Natural killer cell treated with Interleukin-12 subunit alpha and Interleukin-12 subunit beta and Interleukin-15 and Interleukin-18, amount 100 ng/mL, for 72 hours (primary cell): ENCODE results near the gene B3GNT9. TPM values are rescaled to one million over a fixed set of nuclear protein-coding genes. Genes with fewer than 3 reads are reported as not detected.
A peak's percentile ranks its signal among the peaks of the same experiment; 100 is the strongest.

ENCODE experiments used
- ATAC-seq, 2 donors: fragments of 150-1000 bp; cut with Tn5 transposase in 1 of 2; sonication (Bioruptor Pico), chemical (Tn5 transposase) in 1 of 2; 2 replicates each; pipeline ENCODE4 v1.10.0; 2021
- DNase-seq: peaks from one replicate; pipeline ENCODE4 v3.0.0; 2022; ENCODE audit warnings: low spot score
- H3K27ac Mint-ChIP-seq, 2 donors: 1 replicate in 1 of 2; 2 replicates in 1 of 2; pipeline ENCODE4 v1.8.0; 2022; ENCODE audit warnings: mixed read lengths in 2 of 2, mild to moderate bottlenecking in 1 of 2, moderate library complexity in 1 of 2
- H3K27me3 Mint-ChIP-seq, 2 donors: 1 replicate in 1 of 2; 2 replicates in 1 of 2; pipeline ENCODE4 v1.8.0; 2022; ENCODE audit warnings: mixed read lengths in 2 of 2
- H3K36me3 Mint-ChIP-seq: one replicate; pipeline ENCODE4 v1.8.0; 2022; ENCODE audit warnings: mixed read lengths
- H3K4me1 Mint-ChIP-seq, 2 donors: 1 replicate in 1 of 2; 2 replicates in 1 of 2; pipeline ENCODE4 v1.8.0; 2022; ENCODE audit warnings: low read depth in 2 of 2, mixed read lengths in 2 of 2, mild to moderate bottlenecking in 1 of 2
- H3K4me3 Mint-ChIP-seq: one replicate; pipeline ENCODE4 v1.8.0; 2022; ENCODE audit warnings: mixed read lengths
- H3K9me3 Mint-ChIP-seq: 2 replicates; pipeline ENCODE4 v1.8.0; 2022; ENCODE audit warnings: mixed read lengths
- total RNA-seq, 2 donors: library from RNA; stranded (reverse); gene quantifications; one replicate each; pipeline ENCODE4 v1.2.3, GENCODE V29; 2022

B3GNT9 gene, protein sequence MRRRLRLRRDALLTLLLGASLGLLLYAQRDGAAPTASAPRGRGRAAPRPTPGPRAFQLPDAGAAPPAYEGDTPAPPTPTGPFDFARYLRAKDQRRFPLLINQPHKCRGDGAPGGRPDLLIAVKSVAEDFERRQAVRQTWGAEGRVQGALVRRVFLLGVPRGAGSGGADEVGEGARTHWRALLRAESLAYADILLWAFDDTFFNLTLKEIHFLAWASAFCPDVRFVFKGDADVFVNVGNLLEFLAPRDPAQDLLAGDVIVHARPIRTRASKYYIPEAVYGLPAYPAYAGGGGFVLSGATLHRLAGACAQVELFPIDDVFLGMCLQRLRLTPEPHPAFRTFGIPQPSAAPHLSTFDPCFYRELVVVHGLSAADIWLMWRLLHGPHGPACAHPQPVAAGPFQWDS
- 1 to 10 TPM; 3.3 to 3.8 TPM for total RNA-seq

DNA sequence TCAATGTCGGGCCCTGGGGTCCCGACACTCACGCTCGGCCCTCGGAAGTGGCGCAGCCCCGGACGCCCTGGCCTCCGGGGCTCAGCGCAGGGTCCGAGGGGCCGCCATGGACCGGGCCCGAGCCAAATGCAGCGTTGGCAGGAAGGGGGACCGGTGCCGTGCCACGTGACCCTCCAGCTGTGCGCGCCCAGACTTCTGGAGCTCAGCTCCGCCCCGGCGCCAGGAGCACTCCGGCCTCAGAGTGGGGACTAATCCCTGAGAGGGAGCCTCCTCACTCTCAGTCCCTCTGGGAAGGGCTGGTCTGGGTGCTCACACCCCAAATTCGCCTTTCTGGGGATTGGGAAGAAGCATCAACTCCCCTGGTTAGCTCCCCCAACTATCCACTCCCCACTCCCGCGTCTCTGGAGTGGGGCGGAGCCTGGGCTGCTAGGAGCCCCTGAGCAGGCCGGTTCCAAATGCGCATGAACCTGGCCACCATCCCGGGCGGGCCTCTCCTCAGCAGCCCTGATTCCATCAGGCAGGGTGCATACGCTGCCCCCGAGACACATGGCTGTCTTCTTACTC, at the start of gene B3GNT9:
B3GNT9 (minus strand) TSS at position 166 of the 564 bp plus-strand sequence. CDS start 513 bp downstream, outside the sequence.
- DNase-seq, result no peak
- peak; percentile 32 to 62 for ATAC-seq
- H3K9me3 Mint-ChIP-seq, result no peaks in the 10 kb centered on the region
- peaks cover 5% of the 10 kb centered on the region for H3K36me3 Mint-ChIP-seq
- peak within 1 kb of the TSS; percentile 60 for H3K4me3 Mint-ChIP-seq
- H3K27me3 Mint-ChIP-seq, result peaks cover 7 to 12% of the 10 kb centered on the region in 2 donors
- H3K27ac Mint-ChIP-seq, result no peak within 1 kb of the TSS
- H3K4me1 Mint-ChIP-seq, result peaks cover 8 to 16% of the 10 kb centered on the region in 2 donors

DNA sequence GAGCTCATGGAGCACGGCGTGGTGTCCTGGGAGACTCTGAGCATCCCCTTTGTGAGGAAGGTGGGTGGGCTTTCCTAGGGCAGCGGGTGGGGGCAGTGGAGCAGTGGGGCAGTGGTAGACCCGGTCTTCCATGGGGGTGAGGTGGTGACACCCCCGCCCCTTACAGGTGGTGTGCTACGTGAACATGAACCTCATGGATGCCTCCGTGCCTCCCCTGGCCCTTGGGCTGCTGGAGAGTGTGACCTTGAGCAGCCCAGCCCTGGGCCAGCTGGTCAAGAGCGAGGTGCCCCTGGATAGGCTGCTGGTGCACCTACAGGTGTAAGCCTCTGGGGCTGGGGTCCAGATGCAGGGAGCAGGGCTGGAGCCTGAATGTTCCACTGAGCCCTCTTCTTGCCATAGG, 49.7 kb upstream of the B3GNT9 start:
- DNase-seq, result no peak
- peaks cover 16% of the 10 kb centered on the region for H3K36me3 Mint-ChIP-seq
- no peaks in the 10 kb centered on the region for H3K27me3 Mint-ChIP-seq
- H3K4me1 Mint-ChIP-seq, result peaks cover 15 to 17% of the 10 kb centered on the region in 2 donors
- H3K27ac Mint-ChIP-seq, result no peak overlapping the region
- H3K9me3 Mint-ChIP-seq, result no peaks in the 10 kb centered on the region
- no peak overlapping the region for H3K4me3 Mint-ChIP-seq
- ATAC-seq, result peak in 1 of 2 donors; percentile 5

DNA sequence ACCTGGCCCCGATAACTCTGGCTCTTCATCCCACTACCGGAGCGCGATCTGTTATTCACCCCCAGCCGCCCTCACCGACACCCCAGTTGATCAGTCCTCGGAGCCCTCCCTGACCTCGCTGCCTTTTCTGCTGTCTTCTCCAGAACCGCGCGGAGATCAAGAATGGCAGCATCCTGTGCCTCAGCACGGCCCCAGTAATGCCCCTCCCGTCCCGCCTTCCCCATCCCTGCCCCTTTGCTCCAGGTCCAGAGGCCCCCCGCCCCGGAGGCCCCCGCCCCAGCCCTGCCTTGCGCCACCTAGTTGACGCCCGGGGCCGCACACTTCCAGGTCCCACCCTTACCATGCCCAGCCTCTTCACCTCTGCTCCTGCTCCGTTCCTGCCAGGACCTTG, 49.0 kb upstream of the B3GNT9 start:
- H3K27ac Mint-ChIP-seq, result no peak overlapping the region
- H3K4me3 Mint-ChIP-seq, result no peak overlapping the region
- H3K36me3 Mint-ChIP-seq, result peaks cover 17% of the 10 kb centered on the region
- no peaks in the 10 kb centered on the region for H3K27me3 Mint-ChIP-seq
- DNase-seq (no peak), ATAC-seq (no peak)
- no peaks in the 10 kb centered on the region for H3K9me3 Mint-ChIP-seq
- peaks cover 15 to 18% of the 10 kb centered on the region in 2 donors for H3K4me1 Mint-ChIP-seq

DNA sequence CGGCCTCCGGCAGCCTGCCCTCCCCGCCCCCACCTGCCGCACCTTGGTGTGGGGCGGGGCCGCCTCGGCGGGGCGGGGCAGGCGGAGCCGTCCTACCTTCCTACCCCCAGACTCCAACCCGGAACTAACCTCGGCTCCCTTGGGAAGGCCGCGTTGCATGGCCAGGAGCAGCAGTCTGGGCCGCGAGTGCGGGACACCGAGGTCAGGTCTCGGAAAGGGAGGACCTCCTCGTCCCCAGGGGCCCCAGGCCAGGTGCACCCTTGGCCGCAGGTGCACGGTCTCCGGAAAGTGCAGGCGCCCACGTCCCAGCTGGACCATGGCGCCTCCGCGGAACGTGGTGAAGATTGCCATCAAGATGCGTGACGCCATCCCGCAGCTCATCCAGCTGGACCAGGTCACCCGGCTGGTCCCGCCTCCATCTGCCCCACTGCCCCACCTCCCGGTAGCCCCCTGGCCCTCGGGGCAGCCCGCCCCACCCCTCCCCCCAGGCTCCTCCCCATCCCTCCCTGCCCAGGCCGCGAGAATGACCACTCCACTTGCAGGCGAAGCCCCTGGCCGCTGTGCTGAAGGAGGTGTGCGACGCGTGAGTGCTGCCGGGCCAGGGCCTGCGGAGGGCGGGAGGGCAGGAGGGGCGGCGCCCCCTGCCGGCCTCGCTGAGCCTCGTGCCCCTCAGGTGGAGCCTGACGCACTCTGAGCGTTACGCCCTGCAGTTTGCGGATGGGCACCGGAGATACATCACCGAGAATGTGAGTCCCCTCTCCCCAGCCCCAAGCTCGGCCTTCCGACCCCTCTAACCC, 48.4 kb upstream of the B3GNT9 start, which contains the start of gene ELMO3:
ELMO3 (plus strand) TSS at position 121 of the 797 bp plus-strand sequence; CDS start at position 317, 196 bp downstream.
- DNase-seq, result no peak
- peaks cover 15 to 18% of the 10 kb centered on the region in 2 donors for H3K4me1 Mint-ChIP-seq
- H3K27me3 Mint-ChIP-seq, result no peaks in the 10 kb centered on the region
- H3K27ac Mint-ChIP-seq, result no peak within 1 kb of the TSS
- no peak for ATAC-seq
- peaks cover 17% of the 10 kb centered on the region for H3K36me3 Mint-ChIP-seq
- H3K9me3 Mint-ChIP-seq, result no peaks in the 10 kb centered on the region
- H3K4me3 Mint-ChIP-seq, result no peak within 1 kb of the TSS

DNA sequence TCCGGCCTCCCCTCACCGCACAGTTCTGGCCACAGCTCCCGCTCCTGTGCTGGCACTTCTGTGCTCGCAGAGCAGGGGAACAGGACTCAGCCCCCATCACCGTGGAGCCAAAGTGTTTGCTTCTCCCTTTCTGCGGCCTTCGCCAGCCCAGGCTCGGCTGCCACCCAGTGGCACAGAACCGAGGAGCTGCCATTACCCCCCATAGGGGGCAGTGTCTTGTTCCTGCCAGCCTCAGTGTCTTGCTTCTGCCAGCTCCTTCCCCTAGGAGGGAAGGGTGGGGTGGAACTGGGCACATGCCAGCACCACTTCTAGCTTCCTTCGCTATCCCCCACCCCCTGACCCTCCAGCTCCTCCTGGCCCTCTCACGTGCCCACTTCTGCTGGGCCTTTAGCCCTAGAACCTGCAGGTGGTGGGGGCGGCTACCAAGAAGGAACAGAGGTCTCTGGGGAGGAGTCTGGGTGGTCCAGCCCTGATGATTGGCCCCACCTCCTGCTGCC, 47.5 kb upstream of the B3GNT9 start:
- Mint-ChIP-seq H3K36me3 (peaks cover 17% of the 10 kb centered on the region), H3K27ac (no peak overlapping the region), H3K4me1 (peaks cover 25 to 27% of the 10 kb centered on the region in 2 donors), H3K27me3 (no peaks in the 10 kb centered on the region), H3K9me3 (no peaks in the 10 kb centered on the region), H3K4me3 (no peak overlapping the region)
- DNase-seq (no peak), ATAC-seq (no peak)

DNA sequence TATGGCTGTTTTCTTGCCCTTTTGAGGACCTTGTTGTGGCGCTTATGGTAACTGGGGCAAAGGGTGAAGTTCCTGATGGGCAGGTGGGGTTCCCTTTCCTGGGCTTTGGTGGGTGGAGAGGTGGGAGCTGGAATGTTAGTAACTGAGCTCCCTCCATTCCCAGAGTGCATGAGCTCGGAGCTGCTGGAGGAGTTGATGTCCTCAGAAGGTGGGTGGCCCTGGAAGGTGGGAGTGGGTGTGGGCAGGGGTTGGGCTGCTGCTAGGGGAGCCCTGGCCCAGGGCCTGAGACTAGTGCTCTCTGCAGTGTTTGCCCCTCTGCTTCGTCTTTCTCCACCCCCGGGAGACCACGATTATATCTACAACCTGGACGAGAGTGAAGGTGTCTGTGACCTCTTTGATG, 46.9 kb upstream of the B3GNT9 start:
- Mint-ChIP-seq H3K9me3 (no peaks in the 10 kb centered on the region), H3K27ac (no peak overlapping the region), H3K4me3 (no peak overlapping the region), H3K27me3 (no peaks in the 10 kb centered on the region), H3K4me1 (peaks cover 28 to 29% of the 10 kb centered on the region in 2 donors), H3K36me3 (peaks cover 17% of the 10 kb centered on the region)
- ATAC-seq, result no peak
- DNase-seq, result no peak

DNA sequence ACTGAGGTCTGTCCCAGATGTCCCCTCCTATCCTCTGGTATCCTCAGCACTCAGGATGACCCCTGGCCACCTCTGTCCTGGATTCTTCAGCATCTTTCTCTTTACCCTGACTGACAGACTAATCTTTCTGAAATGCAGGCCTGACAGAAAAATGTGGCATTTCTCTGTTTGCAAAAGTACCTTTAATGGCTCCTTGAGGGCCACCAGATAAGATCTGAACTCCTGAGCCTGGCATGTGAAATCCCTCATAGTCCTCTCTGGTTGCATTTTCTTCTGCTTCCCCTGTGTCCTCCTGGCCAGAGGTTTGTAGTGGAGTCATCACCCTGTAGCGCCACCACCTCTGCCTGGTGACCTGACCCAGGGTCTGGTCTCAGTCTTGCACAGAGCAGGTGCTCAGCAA, 46.1 kb upstream of the B3GNT9 start:
- H3K27ac Mint-ChIP-seq, result peak overlapping the region in 1 of 2 donors; percentile 51
- peaks cover 17% of the 10 kb centered on the region for H3K36me3 Mint-ChIP-seq
- H3K4me3 Mint-ChIP-seq, result peak overlapping the region; percentile 11

DNA sequence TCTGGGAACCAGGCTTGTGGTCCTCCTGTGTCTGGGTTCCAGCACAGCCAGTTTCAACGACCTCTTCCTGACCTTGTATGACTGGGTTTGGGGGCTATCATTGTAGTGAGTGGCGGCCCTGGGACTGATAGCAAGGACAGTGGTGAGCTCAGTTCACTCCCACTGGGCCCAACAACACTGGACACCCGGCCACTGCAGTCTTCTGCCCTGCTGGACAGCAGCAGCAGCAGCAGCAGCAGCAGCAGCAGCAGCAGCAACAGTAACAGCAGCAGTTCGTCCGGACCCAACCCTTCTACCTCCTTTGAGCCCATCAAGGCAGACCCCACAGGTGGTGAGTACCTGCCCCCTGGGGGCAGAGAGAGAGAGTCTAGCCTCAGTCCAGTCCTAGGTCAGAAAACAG, 44.9 kb upstream of the B3GNT9 start:
- no peak for ATAC-seq
- no peak for DNase-seq
- Mint-ChIP-seq H3K36me3 (peaks cover 17% of the 10 kb centered on the region), H3K4me3 (peak overlapping the region; percentile 17), H3K9me3 (no peaks in the 10 kb centered on the region), H3K27ac (peak overlapping the region; percentile 35 to 51), H3K4me1 (peaks cover 39 to 42% of the 10 kb centered on the region in 2 donors), H3K27me3 (no peaks in the 10 kb centered on the region)

More for the DNA sequence above, 46.1 kb upstream of the B3GNT9 start:
- H3K27me3 Mint-ChIP-seq, result no peaks in the 10 kb centered on the region
- H3K9me3 Mint-ChIP-seq, result no peaks in the 10 kb centered on the region
- DNase-seq, result no peak
- peaks cover 32 to 34% of the 10 kb centered on the region in 2 donors for H3K4me1 Mint-ChIP-seq
- ATAC-seq, result no peak

DNA sequence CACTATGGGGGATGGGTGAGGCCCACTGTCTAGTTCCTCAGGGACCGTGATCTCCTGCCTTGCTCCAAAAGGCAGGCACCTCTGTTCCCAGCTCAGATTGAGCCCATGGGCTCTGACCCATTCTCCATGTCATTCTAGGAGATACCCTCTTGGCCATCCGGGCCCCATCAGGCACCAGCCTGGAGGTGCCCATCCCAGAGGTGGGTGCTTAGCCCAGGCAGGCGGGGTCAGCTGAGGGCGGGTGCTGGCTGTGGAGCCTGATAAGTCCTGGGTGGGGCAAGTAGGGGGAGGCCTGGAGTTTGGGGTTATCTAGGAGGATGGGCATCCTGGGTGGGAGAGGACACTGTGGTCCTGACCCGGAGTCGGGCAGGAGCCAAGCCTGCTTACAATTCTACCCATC, 43.5 kb upstream of the B3GNT9 start:
- Mint-ChIP-seq H3K27me3 (no peaks in the 10 kb centered on the region), H3K9me3 (no peaks in the 10 kb centered on the region), H3K36me3 (peaks cover 17% of the 10 kb centered on the region), H3K27ac (peak overlapping the region; percentile 54 to 80), H3K4me3 (peak overlapping the region; percentile 82), H3K4me1 (peaks cover 39 to 42% of the 10 kb centered on the region in 2 donors)
- DNase-seq (no peak), ATAC-seq (no peak)

DNA sequence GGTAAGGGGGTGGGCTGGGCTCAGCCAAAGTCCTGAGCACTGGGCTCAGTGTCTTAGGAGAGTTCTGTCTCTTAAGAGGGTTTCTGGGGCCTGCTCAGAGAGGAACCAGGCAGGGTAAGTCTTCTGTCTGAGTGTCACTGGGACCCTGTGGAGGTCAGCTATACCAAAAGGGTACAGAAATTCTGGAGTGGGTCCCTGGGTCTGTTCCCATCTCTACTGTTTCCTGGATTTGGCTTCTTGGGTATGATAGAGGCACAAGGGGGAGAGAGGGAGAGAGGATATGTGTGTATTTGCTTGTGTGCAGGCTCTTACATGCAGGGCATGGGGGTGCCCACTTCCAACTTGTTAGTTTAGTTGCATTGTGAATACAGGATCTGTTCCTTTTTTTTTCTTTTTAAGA, 42.7 kb upstream of the B3GNT9 start:
- H3K4me1 Mint-ChIP-seq, result peaks cover 39 to 42% of the 10 kb centered on the region in 2 donors
- peak overlapping the region; percentile 82 for H3K4me3 Mint-ChIP-seq
- DNase-seq (no peak), ATAC-seq (no peak)
- H3K36me3 Mint-ChIP-seq, result peaks cover 17% of the 10 kb centered on the region
- H3K27me3 Mint-ChIP-seq, result no peaks in the 10 kb centered on the region
- no peaks in the 10 kb centered on the region for H3K9me3 Mint-ChIP-seq
- H3K27ac Mint-ChIP-seq, result peak overlapping the region; percentile 54 to 80

DNA sequence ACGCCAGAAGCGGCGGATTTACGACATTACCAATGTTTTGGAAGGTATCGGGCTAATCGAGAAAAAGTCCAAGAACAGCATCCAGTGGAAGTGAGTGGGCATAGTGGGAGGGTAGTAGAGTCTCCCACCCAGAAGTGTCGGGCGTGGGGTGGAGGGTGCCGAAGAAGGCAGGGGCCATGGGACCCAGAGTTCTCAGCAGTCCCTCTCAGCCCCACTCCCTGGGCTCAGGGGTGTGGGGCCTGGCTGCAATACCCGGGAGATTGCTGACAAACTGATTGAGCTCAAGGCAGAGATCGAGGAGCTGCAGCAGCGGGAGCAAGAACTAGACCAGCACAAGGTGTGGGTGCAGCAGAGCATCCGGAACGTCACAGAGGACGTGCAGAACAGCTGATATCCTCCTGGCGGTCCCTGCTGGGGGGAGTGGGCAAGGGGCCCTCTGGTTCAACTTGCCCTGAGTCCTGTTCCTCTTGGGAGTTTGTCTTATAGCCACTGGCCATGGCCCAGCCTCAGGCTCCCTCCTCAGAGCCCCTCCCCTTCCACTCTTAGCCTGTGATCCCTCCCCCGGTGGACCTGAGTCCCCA, 42.1 kb upstream of the B3GNT9 start:
- H3K36me3 Mint-ChIP-seq, result peaks cover 17% of the 10 kb centered on the region

DNA sequence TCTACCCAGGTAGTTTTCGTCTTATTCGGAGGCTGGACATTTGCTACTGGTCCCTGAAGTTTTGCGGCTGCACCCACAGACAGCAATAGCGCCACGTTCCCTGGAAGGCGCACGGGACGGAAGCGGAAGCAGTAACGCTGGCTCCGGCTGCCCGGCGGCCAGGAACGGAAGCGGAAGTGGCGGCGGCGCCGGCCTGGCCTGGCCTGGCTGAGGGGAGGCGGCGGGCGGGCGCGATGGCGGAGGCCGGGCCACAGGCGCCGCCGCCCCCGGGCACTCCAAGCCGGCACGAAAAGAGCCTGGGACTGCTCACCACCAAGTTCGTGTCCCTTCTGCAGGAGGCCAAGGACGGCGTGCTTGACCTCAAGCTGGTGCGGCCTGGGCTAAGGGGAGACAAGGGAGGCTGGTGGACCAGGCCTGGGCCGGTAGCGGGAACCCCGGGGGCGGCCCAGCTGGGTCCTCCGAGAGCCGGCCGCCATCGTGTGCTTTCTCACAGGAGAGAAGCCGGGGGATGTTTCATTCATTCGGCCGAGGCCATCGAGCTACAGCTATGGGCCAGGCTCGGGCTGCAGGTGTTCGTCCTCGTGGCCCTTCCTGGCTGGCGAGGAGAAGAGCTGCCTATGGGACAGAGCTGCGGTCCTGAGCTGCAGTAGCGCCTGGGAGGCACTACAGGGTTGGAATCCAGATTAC, 41.3 kb upstream of the B3GNT9 start, which contains the start of gene E2F4:
E2F4 (plus strand) TSS at position 161 of the 687 bp plus-strand sequence; CDS start at position 234, 73 bp downstream.
- no peaks in the 10 kb centered on the region for H3K27me3 Mint-ChIP-seq
- DNase-seq (peak; percentile 96), ATAC-seq (peak; percentile 97 to 98)
- peaks cover 39 to 41% of the 10 kb centered on the region in 2 donors for H3K4me1 Mint-ChIP-seq
- no peaks in the 10 kb centered on the region for H3K9me3 Mint-ChIP-seq
- peak within 1 kb of the TSS; percentile 54 to 80 for H3K27ac Mint-ChIP-seq
- H3K36me3 Mint-ChIP-seq, result peaks cover 17% of the 10 kb centered on the region
- peak within 1 kb of the TSS; percentile 82 for H3K4me3 Mint-ChIP-seq

More for the DNA sequence above, 42.1 kb upstream of the B3GNT9 start:
- Mint-ChIP-seq H3K4me3 (peak overlapping the region; percentile 82), H3K27ac (peak overlapping the region; percentile 54 to 80), H3K27me3 (no peaks in the 10 kb centered on the region), H3K9me3 (no peaks in the 10 kb centered on the region), H3K4me1 (peaks cover 39 to 42% of the 10 kb centered on the region in 2 donors)
- no peak for ATAC-seq
- no peak for DNase-seq
